ENCODE data around the gene C1orf87.
A peak's percentile ranks its signal among the peaks of the same experiment; 100 is the strongest.
"Not testable (repeated sequence)": the region's sequence is repeated elsewhere in the genome, so short reads cannot be mapped to it uniquely, and the experiment has no call there.

The C1orf87 gene

DNA sequence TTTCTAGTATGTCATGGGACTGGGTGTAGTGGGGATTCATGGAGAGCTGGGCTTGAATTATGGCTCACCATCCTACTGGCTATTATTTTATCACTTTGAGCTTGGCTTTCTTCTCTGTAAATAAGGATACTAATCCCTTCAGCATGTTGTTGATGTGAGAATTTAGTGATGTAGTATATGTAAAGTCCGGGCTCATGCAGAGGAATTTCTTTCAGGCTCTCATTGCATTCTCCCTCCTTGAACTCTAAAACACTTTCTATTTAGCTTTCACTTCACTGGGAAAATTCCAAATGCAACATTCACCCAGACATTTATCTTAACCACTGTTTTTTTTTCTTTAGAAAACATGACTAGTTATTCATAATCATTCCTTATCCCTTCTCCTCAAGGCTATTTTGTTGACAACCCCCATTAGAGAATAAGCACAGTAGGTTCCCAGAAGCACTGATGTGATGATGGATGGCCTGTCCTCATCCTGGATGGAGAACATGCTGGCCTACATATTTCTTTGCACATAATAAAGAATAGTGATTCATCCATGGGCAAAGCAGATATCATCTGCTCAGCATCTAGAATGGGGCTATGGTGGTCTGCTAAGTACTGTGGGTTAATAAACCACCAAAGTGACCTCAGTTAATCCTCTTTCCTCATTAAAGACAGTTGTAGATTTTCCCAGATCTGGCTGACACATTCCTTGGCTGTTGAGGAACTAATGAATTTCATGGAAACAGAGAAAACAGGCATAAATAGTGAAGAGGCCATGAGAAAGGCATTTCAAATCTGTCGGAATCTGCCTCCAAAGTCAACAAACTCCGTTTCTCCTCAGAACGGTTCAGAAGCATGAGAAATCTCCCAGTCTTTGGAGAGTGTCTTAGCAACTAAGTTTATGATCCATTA, 79.0 kb downstream of the C1orf87 start:
- DNase-seq (ENCODE audit: low spot score) = no peak

DNA sequence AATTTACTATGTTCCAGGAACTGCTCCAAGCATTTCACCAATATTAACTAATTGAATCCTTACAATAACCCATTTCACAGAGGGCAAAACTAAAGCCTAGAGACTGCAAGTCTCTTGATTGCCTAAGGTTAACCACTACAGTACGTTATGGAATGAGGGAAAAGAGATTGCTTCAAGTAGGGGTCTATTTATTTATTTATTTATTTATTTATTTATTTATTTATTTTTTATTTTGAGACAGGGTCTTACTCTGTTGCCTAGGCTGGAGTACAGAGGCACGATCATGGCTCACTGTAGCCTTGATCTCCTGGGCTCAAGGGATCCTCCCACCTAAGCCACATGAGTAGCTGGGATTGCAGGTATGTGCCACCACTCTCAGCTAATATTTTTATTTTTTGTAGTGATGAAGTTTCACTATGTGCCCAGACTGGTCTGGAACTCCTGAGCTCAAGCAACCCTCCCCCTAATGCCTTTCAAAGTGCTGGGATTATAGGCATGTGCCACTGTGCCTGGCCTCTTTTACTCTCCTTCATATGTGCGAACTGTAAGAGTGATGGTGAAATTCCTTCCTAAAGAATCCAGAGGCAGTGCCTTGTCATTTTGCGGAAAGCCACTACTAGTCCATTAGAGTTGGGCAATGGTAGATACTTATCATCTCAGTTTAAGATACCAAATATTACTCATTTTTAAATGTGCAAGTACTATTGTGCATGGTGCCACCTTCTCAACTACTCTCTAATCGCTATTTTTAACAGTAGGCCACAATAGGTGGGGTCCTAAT, 81.3 kb downstream of the C1orf87 start:
- DNase-seq (ENCODE audit: low spot score) = no peak

DNA sequence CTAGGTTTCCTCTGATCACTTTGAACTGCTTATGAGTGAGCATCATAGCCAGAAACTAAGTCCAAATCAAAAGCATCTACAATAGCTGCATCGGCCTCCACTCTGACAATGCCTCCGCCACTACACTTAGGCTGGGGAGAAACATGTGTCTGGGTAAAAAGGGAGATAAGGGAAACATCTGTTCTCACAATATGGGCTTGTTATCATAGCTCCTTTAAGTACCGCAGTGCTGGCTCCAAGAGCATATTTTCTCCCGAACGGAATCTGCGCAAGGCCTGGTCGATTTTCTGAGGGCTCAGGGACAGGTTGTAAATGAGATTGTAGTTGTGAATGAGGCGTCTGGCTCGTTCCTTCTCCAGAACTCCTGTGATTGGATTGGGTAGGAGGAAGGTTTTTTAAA, 83.1 kb downstream of the C1orf87 start:
- no peak for DNase-seq (ENCODE audit: low spot score)

DNA sequence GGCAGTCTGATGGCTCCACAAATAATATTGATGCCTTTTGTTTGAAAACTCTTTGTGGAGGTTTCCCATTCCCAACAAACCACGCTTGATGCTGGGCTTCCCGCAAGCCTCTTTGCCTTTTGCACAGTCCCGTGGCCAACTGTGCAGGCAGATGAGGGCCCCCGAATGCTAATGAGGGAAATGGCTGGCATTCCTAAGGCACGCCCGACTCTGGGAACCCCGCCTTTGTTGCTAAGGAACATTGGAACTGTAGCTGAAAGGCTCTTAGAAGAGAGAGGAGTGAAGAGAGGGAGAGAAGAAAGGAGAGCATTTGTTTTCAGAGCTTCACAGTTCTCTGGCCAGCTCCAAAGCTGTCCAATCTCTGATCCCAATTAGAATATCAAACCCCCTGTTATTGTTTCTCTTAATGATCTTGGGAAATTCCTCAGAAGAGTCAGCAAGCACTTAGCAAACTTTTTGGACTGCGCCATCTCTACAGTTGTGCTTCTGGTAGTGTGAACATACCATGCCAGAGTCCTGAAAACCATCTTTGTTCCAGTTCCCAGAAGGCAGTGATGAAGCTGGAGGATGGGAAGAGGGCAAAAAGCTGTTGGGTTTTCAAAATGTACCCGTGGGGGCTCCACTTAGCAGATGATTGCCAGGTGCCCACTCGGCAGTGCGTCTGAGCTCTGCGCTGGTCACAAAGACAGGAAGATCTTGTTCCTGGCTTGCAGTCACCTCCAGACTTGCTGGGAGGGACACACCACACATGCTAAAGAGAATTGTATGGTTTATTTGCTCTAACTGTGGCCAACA, 86.9 kb downstream of the C1orf87 start:
- DNase-seq (ENCODE audit: low spot score) = no peak

DNA sequence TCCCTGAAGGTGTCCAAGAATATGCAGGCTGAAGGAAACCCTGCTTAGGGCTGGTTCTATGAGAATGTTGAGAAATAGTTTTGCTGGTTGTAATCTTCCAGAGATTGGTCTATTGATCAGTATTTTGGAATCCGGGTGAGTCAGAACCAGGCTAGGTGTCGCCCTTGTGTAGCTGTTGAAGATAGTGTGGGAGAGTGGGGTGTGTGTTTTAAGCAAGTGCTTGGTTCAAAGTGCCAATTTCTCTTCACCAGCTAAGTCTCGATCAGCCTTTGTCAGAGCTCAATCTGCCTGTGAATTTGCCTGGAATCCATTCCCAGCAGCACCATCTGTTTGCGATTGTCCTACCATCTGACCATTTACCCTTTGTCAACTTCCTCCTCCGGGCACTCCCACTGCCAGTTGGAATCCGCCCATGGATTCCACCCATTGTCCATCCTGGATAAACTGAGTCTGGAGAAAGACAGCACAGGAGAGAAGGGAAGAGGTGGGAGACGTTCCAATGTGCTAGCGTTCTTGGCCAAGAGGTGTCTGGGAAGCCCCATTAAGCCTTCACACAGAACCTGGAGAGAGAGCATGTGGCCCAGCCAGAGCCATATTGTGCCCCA, 87.6 kb downstream of the C1orf87 start:
- DNase-seq (ENCODE audit: low spot score) = no peak

DNA sequence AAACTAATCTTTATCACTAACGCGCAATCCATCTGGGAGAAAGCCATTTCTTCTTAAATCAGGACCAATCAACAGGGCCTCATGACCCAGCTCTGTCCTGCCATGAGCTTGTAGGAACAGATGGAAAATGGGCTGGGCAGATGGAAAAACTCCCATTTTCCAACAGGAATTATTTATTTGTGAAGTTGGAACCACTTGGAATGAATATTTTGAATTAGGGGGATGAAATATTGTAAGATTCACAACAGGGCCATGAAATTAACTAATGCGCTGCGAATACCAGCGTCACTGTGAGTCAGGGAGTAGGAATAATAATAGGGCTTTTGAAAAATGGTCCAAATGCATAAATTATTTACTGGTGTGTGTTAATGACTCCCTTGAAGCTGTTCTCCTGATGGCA, 93.9 kb downstream of the C1orf87 start:
- no peak for DNase-seq (ENCODE audit: low spot score)

DNA sequence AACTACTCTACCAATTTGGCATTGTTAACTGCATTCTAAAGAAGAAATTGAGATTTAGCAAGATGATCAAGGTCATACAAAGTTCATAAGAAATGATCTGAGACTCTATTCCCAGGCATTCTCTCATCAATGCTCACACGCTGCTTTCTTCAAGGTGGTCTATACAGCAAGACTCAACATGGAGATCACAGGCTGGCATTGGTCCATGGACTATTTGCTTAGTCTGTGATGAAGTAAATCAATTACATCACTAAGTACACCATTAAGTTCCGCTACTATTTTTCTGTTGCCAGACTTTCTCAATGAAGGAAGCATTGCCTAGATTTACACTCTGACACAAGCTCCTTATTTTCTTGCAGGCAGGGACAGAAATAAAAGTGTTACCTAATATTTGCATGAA, 95.1 kb downstream of the C1orf87 start:
- DNase-seq (ENCODE audit: low spot score) = no peak

DNA sequence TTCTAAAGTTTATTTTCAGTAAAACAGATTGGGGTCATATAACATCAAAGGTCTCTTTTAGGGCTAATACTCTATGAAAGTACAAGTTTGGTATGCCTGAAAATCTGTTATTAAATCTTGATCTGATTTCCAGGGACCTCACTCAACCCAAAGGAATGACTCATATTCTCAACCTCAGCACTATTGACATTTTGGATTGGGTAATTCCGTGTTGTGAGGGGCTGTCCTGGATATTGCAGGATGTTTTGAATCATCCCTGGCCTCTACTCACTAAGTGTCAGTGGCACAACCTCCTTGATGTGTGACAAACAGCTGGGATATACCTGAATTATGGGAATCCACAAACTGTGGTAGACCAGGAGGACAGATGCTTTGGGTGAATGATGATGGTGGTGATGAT, 95.5 kb downstream of the C1orf87 start:
- DNase-seq (ENCODE audit: low spot score) = no peak

DNA sequence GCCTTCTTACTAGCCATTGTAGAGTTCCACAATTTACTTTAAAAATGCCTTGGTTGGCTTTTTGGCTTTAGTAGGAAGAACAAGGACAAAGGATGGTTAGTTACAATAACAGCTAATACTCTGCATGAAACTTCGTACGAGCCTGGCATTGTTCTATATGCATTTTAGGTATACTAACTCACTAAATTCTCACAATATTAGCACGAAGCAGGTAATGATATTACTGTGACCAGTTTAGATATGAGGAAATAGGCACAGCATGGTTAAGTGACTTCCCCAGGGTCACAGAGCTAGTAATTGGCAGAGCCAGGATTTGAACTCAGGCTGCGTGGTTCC, 96.5 kb downstream of the C1orf87 start:
- no peak for DNase-seq (ENCODE audit: low spot score)

DNA sequence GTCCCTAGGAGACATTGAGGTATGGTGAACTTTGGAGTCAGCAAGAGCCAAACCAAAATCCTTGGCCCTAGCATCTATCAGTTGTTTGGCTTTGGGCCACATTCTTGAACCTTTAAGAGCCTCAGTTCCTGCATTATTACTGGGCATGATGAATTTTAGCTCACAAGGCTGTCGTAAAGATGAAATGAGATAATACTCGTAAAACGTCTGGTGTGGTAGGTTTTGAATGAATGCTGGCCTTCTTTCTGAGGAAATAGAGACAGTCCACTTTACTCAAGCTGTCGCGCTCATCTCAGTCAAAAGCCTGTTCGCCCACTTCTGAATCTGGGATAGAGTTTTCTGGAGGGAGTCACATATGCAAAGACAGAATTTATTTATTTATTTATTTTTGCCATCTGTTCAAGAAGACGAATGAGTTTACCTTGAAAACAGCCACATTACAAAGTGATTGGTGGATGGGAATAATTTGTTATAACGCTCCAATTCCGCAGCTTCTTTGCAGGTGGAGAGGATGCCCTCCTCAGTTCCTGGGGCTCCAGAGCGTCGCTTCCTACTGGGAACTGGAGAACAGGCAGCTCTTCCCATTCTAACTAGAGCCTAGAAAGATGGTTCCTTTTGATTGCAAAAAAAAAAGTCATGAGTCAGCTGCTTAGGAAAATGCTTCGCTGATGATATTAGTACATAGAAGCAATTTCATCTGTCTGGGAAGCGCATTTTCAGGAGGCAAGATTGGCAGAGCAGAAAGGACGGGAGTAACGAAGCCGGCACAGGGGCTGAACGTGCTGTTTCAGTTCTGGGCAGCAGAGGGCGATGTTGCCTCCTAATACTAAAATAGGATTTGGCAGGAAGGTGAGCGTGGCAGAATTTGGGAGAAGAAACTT, 97.1 kb downstream of the C1orf87 start:
- DNase-seq (ENCODE audit: low spot score) = peak; percentile 51

DNA sequence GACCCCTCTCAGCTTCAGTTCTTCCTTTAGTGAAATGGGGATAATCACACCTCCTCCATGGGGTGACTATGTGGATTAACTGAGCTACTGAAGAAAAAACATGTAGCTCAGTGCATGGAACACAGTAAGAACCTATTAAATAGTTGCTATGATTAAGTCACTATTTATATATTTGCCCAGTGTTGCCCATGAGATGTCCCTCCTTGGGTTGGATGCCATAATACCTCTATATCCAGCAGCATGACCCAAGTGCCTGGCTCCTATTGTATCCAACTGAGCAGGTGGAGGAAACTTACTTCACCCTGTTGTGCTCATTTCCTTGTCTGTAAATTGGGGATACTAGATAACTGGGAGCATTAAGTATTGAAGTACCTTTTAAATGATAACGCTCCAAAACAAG, 99.9 kb downstream of the C1orf87 start:
- DNase-seq (ENCODE audit: low spot score) = no peak

DNA sequence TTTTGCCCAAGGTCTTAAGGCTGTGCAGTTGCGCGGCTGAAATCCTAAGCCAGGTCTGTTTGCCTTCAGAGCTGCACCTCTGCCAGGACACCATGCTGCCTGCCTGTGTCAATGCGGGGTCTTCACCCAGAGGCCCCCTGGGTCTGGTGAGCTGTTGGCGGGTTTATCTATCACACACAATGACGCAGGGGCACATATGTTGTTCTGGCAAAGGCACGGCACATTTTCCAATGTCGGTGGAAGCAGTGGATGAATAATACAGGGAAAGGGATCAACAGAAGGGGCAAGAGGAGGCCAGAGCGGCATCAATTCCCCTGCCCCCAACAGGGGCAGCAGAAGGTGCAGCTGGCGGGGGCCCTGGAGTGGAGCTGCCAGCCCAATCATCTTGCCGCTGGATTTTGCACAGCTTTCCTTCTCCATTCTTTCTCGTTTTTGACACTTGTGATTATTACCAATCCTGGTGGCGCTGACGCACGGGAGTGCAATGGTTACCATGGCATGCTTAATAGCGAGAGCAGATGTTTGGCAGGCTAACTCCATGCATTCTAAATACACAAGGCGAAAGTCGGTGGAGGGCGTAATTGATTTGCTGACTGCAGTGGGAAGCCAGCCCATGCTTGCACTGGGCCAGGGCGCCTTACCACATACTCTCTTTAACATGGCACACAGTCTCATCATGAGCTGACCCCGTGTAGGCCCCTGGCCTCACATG, 101.2 kb downstream of the C1orf87 start:
- DNase-seq (ENCODE audit: low spot score) = no peak

DNA sequence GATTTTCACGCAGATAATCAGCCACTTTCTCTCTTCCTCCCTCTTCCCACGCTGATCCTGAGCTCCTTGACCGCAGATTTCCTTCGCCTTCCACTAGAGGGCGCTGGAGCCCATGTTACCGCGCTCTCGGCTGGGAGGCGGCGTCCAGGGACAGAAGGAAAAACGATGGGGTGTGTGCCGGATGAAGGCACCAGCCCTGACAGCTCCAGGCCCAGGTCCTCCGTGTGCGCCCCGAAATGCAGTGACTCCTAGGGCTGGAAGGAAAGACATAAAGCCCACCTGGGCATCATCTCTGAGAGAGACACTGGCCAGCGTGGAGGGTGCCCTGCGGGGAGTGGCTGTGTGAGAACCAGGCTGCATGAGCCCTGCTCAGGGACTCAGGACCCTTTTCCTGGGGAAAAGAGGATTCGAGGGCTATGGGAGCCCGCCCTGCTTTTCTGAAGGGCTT, 102.1 kb downstream of the C1orf87 start:
- peak; percentile 83 for DNase-seq (ENCODE audit: low spot score)

DNA sequence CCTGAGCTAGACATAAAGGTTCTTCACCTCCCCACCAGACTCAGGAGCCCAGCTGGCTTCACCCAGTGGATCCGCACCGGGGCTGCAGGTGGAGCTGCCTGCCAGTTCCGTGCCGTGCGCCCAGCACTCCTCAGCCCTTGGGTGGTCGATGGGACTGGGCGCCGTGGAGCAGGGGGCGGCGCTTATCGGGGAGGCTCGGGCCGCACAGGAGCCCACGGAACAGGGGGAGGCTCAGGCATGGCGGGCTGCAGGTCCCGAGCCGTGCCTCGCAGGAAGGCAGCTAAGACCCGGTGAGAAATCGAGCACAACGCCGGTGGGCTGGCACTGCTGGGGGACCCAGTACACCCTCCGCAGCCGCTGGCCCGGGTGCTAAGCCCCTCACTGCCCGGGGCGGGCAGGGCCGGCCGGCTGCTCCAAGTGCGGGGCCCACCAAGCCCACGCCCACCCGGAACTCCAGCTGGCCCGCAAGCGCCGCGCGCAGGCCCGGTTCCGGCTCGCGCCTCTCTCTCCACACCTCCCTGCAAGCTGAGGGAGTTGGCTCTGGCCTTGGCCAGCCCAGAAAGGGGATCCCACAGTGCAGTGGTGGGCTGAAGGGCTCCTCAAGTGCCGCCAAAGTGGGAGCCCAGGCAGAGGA, 103.9 kb downstream of the C1orf87 start:
- not testable (repeated sequence) for DNase-seq (ENCODE audit: low spot score)

DNA sequence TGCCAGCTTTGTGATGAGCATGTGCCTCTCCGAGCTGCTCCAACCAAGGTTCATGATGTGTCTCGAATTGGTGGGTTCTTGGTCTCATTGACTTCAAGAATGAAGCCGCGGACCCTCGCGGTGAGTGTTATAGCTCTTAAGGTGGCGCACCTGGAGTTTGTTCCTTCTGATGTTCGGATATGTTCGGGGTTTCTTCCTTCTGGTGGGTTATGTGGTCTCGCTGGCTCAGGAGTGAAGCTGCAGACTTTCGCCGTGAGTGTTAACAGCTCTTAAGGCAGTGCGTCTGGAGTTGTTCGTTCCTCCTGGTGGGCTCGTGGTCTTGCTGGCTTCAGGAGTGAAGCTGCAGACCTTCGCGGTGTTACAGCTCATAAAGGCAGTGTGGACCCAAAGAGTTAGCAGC, 104.8 kb downstream of the C1orf87 start:
- DNase-seq (ENCODE audit: low spot score) = not testable (repeated sequence)

DNA sequence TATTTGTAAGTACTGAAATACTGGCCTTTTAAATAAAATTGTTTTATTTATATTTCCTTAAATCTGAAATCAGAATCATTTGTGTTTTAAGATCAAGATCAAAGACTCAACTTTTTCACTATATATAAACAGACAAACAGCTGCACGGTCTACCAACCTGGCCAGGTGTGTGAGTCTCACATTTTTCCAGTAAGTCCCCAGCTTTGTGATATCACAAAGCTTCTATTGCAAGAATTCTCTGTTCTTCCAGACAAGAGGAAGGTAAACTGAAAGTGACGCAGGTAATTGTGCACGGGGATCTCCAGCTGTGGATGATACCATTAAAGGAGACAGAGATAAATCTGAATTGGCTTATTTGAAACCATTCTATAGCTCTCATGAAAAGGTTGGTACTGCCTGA, 105.8 kb downstream of the C1orf87 start:
- DNase-seq (ENCODE audit: low spot score) = no peak

DNA sequence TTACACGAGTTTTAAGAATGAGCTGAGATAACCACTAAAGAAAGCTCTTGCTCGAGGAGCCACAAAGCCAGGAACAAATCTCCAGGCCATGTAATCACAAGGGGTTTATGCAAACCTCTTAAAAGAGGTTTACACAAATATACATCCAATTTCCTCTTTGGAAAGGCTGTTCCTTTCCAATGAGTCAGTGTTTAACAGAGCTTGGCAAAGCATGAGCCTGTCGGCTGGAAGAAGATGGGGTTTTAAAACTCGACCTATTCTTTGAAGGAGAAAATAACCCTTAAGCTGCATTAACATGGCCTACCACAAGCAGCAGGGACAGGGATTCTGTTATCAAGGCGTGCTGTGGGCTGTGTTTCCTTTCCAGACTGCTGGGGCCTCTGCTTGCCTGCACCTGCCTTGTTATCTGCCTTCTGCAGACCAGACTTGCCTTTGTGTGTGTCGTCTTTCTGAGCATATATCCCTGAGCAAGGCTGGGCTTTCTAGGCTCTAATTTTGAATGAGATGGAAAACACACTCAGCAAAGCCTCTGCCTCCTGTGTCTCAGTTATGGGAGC, 106.4 kb downstream of the C1orf87 start:
- DNase-seq (ENCODE audit: low spot score) = no peak

DNA sequence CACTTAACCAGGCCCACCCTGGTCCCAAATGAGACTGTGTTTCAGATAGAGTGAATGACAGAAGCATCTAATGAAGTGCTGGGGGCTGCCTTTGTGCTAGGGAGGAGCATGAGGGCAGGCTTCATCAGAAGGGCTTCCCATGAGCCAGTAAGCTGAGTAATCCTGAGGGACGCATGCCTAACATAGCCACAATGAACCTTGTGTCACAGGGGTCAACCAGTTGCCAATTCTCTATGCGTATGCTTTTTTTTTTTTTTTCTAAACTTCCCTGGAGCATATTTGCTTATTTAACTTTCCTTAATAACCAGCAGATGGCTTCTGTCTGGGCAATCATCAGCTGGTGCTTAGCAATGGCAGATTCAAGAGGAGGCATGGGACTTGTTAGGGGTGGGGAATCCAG, 121.5 kb downstream of the C1orf87 start:
- DNase-seq (ENCODE audit: low spot score) = no peak

DNA sequence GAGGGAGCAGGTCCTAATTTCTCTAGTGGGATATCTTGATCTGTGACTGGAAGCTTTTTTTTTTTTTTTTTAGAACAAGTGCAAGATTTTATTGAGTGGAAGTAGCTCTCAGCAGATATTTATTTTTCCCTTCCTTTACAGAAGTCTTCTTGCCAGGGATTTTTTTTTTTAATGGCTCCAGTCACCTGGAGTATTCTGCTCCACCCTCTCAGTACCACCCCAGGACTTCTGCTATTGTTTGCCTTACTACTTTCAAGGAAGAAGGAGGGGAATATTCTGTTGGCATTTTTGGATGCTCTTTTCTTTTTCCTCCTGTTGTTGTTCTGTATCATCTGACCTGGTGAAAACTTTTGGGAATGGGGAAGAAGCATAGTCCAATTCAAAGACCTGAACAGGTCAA, 123.9 kb downstream of the C1orf87 start:
- no peak for DNase-seq (ENCODE audit: low spot score)

DNA sequence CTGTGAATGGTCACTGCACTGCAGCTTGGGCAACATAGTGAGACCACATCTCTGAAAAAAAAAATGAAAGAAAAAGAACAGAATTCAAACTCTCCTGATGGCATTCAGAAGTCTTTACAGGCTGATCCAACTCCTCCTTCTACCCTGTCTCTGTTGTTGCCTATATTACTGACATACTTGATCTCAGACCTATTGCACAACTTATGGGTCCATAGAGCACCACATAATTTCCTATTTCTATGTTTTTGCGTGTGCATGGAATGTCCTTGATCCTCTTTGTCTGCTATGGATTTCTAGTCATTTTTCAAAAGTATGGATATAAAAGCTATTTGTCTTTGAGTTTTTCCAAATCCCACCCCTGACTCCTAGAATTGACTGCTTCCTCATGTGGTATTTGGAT, 124.6 kb downstream of the C1orf87 start:
- no peak for DNase-seq (ENCODE audit: low spot score)

Data from HuH-7.5 (cell line).